Suprapubic skin (tissue), 4 donors: ENCODE measurements around the gene DCPS. TPM values are rescaled to one million over a fixed set of nuclear protein-coding genes. Genes with fewer than 3 reads are reported as not detected.

ENCODE experiments used
- DNase-seq, 2 donors: peaks; one replicate each; pipeline ENCODE4 v3.0.0-alpha.2; 2019; ENCODE audit warnings: low spot score in 2 of 2
- H3K27ac ChIP-seq: fragments of 200-600 bp; sonication (generic); one replicate; pipeline ENCODE4 v1.5.1; 2019
- H3K27me3 ChIP-seq: fragments of 200-600 bp; sonication (generic); one replicate; pipeline ENCODE4 v1.5.1; 2019
- H3K36me3 ChIP-seq: fragments of 200-600 bp; sonication (generic); one replicate; pipeline ENCODE4 v1.5.1; 2019
- H3K4me1 ChIP-seq: fragments of 200-600 bp; sonication (generic); one replicate; pipeline ENCODE4 v1.5.1; 2019
- H3K4me3 ChIP-seq: fragments of 200-600 bp; sonication (generic); one replicate; pipeline ENCODE4 v1.5.1; 2019; ENCODE audit warnings: mild to moderate bottlenecking
- H3K9me3 ChIP-seq: fragments of 200-600 bp; sonication (generic); one replicate; pipeline ENCODE4 v1.5.1; 2019
- EP300 ChIP-seq: sonication (generic); formaldehyde crosslinking; IDR thresholded peaks from one replicate; pipeline ENCODE4 v1.6.1; 2017; ENCODE audit warnings: antibody characterized with exemption
- POLR2A ChIP-seq, 2 donors: fragments of 450-650 bp; IDR thresholded peaks; one replicate each; pipeline ENCODE4 v1.6.1; 2017; ENCODE audit warnings: antibody characterized with exemption in 2 of 2, mild to moderate bottlenecking in 2 of 2, moderate library complexity in 2 of 2
- POLR2AphosphoS5 ChIP-seq, 3 donors: sonication (generic); formaldehyde crosslinking; IDR thresholded peaks; one replicate each; pipeline ENCODE4 v1.6.1; 2017; ENCODE audit warnings: antibody characterized with exemption in 3 of 3
- WGBS: methylation state at CpG from one replicate; pipeline ENCODE4 v1.1.5; 2018; 5-methylcytosine and 5-hydroxymethylcytosine counted together
- total RNA-seq, 4 donors: library from RNA; depleted of rRNA; stranded (reverse); fragments of >200 nt; gene quantifications; one replicate each; pipeline ENCODE4 v1.1.0, GENCODE V29; 2016
- TF ChIP-seq, protein P1 (sequence below), 2 donors: fragments of 200-600 bp in 1 of 2; fragments of 450-650 bp in 1 of 2; sonication (generic) in 1 of 2; IDR thresholded peaks; one replicate each; pipeline ENCODE4 v1.5.1; 2016 to 2019; ENCODE audit warnings: antibody characterized with exemption in 2 of 2, mild to moderate bottlenecking in 1 of 2, moderate library complexity in 1 of 2

Gene DCPS
- total RNA-seq, 4 donors from 2014 or later, result 15.4 to 19.1 (median 17.8) TPM

DNA sequence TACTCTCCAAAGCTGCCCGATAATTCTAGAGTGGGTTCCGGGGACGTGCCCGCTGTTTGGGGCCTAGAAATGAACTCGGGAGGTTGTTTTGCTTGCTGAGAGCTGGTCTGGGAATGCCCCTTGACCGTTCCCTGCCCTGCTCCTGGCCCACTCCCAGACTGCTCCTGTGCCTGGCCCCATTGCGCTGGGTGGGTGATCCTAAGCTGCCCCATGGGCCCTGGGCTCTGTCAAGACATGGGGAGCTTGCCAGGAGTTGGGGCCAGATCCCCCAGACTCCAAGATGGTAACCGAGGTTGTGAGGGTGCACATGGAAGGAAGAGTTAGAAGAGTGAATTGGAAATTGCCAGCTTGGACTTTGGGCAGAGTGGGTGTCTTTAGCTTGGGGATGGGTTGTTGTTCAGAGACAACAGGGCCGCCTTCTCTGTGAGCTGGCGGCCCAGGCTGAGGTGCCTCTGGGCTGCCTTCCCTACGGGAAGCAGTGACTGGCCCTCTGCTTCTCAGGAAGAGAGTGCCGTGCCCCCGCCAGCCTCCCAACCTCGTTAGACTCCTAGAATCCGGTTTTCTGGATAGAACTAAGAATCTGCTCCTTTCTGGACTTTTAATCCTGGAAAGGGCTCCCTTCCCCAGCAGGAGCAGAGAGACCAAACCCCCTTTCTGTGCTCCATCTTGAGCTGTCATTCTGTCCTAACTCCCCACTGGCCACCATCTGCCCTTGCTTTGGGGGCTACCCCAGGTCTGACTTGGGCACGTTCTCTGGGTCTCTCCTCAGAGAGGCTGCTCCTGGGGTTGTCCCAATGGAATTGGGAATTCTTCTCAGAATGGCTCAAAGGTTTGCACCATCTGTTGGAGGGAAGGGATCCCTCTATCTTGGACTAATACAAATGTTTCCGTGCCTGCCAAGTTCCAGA is 53.4 kb downstream of the DCPS start:
- H3K4me1 ChIP-seq, result peaks cover 62% of the 10 kb centered on the region
- peak; percentile 53 to 66 for DNase-seq
- H3K27ac ChIP-seq, result peak overlapping the region; percentile 83
- peak overlapping the region; percentile 67 for H3K4me3 ChIP-seq
- no peaks in the 10 kb centered on the region for H3K36me3 ChIP-seq
- no peaks in the 10 kb centered on the region for H3K27me3 ChIP-seq
- 61% methylated on average over 15 of the region's 17 CpGs for WGBS
- no peaks in the 10 kb centered on the region for H3K9me3 ChIP-seq
- no peak for TF ChIP-seq POLR2A (IDR thresholded peaks at IDR 0.05)

DNA sequence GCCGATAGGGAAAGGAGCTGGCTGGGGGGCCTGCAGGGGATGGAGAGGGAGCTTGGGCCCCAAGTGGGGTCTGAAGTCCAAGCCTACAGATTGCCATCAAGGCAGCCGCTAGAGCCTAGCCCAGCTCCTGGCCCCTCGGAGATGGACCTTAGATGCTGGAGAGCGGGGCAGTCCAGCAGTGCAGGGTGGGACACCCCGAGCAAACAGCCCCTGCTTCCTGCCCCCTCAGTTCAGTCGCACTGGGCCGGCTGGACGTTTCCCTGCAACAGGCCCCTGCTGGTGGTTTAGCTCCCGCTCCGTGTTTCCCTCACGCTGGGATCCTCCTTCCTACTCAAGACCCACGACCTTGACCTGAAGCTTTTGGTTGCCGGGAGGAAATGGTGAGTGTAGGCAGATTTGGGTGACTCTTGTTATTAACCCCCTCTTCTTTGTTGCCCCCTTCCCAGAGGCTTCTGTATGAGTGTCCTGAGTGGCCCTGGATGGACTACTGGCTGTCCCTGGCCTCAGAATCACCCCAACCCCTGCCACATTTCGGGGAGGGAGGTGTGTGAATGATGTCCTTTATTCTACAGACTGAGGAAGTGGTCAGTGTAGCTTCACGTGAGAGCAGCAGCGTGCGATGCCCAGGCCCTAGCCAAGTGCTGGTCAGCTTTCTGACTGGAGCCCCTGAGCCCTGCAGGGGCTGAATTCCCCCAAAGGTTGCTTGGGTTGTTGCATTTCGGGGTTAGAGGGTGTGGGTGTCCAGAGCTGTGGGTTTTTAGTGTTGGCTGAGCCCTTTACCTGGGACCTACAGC is 54.3 kb downstream of the DCPS start:
- H3K4me3 ChIP-seq, result peak overlapping the region; percentile 67
- DNase-seq, result peak; percentile 66 to 74

DNA sequence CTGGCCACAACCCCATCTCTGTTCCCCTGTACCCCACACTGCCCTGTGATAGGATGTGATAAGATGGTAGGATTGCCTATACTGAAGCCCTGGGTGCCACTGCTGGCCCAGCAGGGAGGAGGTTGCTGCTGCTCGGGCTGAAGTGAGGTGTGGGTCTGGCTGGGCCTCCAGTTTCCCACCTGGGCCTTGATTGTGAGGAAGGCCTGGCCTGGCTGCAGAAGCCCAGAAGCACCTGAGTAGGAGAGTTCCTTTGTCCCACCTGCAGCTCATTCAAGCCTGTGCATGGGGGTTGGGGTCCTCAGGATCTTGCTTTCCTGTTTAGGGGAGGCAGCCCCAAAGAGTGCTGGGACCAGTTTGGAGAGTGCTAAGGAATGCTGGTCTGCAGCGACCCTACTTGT is 54.9 kb downstream of the DCPS start:
- peaks cover 71% of the 10 kb centered on the region for H3K4me1 ChIP-seq
- peak; percentile 44 to 66 for DNase-seq
- peak overlapping the region; percentile 83 for H3K27ac ChIP-seq
- H3K9me3 ChIP-seq, result no peaks in the 10 kb centered on the region
- no peak for TF ChIP-seq POLR2A (IDR thresholded peaks at IDR 0.05)
- TF ChIP-seq, protein P1, sequence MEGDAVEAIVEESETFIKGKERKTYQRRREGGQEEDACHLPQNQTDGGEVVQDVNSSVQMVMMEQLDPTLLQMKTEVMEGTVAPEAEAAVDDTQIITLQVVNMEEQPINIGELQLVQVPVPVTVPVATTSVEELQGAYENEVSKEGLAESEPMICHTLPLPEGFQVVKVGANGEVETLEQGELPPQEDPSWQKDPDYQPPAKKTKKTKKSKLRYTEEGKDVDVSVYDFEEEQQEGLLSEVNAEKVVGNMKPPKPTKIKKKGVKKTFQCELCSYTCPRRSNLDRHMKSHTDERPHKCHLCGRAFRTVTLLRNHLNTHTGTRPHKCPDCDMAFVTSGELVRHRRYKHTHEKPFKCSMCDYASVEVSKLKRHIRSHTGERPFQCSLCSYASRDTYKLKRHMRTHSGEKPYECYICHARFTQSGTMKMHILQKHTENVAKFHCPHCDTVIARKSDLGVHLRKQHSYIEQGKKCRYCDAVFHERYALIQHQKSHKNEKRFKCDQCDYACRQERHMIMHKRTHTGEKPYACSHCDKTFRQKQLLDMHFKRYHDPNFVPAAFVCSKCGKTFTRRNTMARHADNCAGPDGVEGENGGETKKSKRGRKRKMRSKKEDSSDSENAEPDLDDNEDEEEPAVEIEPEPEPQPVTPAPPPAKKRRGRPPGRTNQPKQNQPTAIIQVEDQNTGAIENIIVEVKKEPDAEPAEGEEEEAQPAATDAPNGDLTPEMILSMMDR (IDR thresholded peaks at IDR 0.05), result no peak
- TF ChIP-seq EP300, result no peak
- TF ChIP-seq POLR2AphosphoS5 (IDR thresholded peaks at IDR 0.05), result no peak
- H3K36me3 ChIP-seq, result no peaks in the 10 kb centered on the region
- H3K27me3 ChIP-seq, result no peaks in the 10 kb centered on the region
- H3K4me3 ChIP-seq, result no peak overlapping the region
- 83% methylated on average over 1 of the region's 2 CpGs for whole genome bisulfite sequencing

More for the DNA sequence above, 54.3 kb downstream of the DCPS start:
- Histone ChIP-seq H3K36me3 (no peaks in the 10 kb centered on the region), H3K27me3 (no peaks in the 10 kb centered on the region), H3K9me3 (no peaks in the 10 kb centered on the region), H3K4me1 (peaks cover 69% of the 10 kb centered on the region), H3K27ac (peak overlapping the region; percentile 83)
- WGBS, result 88% methylated on average over 10 of the region's 18 CpGs
- no peak for TF ChIP-seq POLR2A (IDR thresholded peaks at IDR 0.05)
- TF ChIP-seq EP300, result no peak
- TF ChIP-seq POLR2AphosphoS5 (IDR thresholded peaks at IDR 0.05), result no peak
- TF ChIP-seq, protein P1 (IDR thresholded peaks at IDR 0.05), result no peak

DNA sequence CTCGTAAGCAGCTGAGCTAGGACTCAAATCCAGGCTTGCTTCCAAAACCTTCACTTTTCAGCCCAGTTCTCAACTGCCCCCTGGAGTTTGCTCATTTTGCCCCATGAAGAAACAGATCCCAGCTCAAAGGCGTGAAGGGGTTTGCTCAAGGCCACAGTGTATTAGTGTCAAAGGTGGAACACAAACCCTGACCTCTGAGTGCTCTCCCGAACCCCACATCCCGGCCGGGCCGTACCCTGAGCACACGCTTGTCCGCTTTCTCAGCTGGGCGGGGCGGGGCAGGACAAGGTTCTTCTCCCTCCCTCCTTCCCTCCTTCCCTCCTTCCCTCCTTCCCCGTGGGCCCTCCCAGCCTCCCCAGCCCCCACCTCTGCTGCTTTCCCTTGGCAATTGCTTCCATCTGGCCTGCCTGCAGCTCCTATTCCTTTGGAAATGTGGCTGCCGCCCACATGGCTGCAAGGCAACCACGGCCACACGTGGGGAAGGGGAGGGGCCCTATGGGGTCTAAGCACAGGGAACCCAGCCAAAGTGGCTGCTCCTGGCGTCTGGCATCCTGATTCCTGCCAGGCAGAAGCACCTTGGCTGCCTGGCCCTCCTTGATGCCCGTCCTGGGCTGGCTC is 55.7 kb downstream of the DCPS start:
- Histone ChIP-seq H3K27ac (peak overlapping the region; percentile 83), H3K36me3 (no peaks in the 10 kb centered on the region), H3K4me3 (peak overlapping the region; percentile 12), H3K27me3 (no peaks in the 10 kb centered on the region), H3K9me3 (no peaks in the 10 kb centered on the region), H3K4me1 (peaks cover 66% of the 10 kb centered on the region)
- TF ChIP-seq POLR2A (IDR thresholded peaks at IDR 0.05) (no peak), POLR2AphosphoS5 (IDR thresholded peaks at IDR 0.05) (peak in 1 of 3 donors; percentile 11), EP300 (no peak)
- TF ChIP-seq, protein P1 (IDR thresholded peaks at IDR 0.05), result no peak
- WGBS, result 22% methylated on average over 14 of the region's 16 CpGs
- DNase-seq, result peak; percentile 89 to 93

DNA sequence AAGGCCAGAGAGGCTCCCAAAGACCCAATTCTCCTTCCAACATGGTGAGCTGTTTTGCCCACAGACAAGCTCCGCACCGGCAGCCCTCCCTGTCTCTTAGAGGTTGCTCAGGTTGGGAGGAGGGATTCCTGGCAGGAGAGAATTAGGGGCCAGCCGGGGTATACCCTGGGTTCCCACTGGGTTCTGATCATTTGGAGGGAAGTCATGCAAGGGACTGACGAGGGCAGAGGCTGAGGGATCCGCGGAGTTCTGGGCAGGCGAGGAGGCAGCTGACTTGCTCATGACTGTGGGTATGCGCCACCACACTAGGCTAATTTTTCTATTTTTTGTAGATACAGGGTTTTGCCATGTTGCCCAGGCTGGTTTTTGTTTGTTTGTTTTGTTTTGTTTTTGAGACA is 56.2 kb downstream of the DCPS start:
- H3K4me3 ChIP-seq, result peak overlapping the region; percentile 12
- 54% methylated on average over 8 of the region's 8 CpGs for WGBS
- TF ChIP-seq POLR2A (IDR thresholded peaks at IDR 0.05) (no peak), EP300 (no peak), POLR2AphosphoS5 (IDR thresholded peaks at IDR 0.05) (no peak)
- TF ChIP-seq, protein P1 (IDR thresholded peaks at IDR 0.05), result no peak
- peaks cover 63% of the 10 kb centered on the region for H3K4me1 ChIP-seq
- no peaks in the 10 kb centered on the region for H3K9me3 ChIP-seq
- no peaks in the 10 kb centered on the region for H3K27me3 ChIP-seq
- peak overlapping the region; percentile 83 for H3K27ac ChIP-seq
- H3K36me3 ChIP-seq, result no peaks in the 10 kb centered on the region
- no peak for DNase-seq
